Caco-2 (cell line): Measurements from ENCODE around the gene MANBA. TPM values are rescaled to one million over a fixed set of nuclear protein-coding genes. Genes with fewer than 3 reads are reported as not detected.
"Not testable (repeated sequence)": the region's sequence is repeated elsewhere in the genome, so short reads cannot be mapped to it uniquely, and the experiment has no call there.

Experiments used
- BruUV-seq: library from RNA; stranded (reverse); fragments of 400-500 nt; replicated peaks from 2 replicates; lab custom pipeline; 2021; lab: Mats Ljungman, UMichigan
- CTCF ChIA-PET: fragments of 300-600 bp; sonication (Branson Sonifier 250); formaldehyde crosslinking; loops from one replicate; lab custom pipeline; 2022; ENCODE audit warnings: antibody characterized with exemption; lab: Charles Lee
- POLR2A ChIA-PET: fragments of 300-600 bp; sonication (Branson Sonifier 250); formaldehyde crosslinking; loops from one replicate; lab custom pipeline; 2022; ENCODE audit warnings: antibody characterized with exemption; lab: Charles Lee
- DNase-seq, 2 experiments: peaks; one replicate each; pipeline versions ENCODE4 v3.0.0 to v3.0.0-alpha.2; 2020 to 2022
- H3K27me3 ChIP-seq: replicated peaks from 2 replicates; pipeline ENCODE4 v1.6.0; 2011; ENCODE audit warnings: low read length; ENCODE audit not compliant: control insufficient read depth, insufficient read depth
- H3K36me3 ChIP-seq: 2 replicates; pipeline ENCODE4 v1.5.1; 2011; ENCODE audit warnings: low read length; ENCODE audit not compliant: control insufficient read depth, insufficient read depth
- H3K4me1 ChIP-seq: fragments of 250-450 bp; sonication (Bioruptor Pico); 2 replicates; pipeline ENCODE4 v1.5.1; 2020; ENCODE audit warnings: mild to moderate bottlenecking
- H3K4me3 ChIP-seq: 2 replicates; pipeline ENCODE4 v1.5.1; 2011; ENCODE audit warnings: low read depth, mild to moderate bottlenecking, control low read depth, low read length
- H3K9me3 ChIP-seq: fragments of 250-450 bp; sonication (Bioruptor Pico); 2 replicates; pipeline ENCODE4 v1.5.1; 2020; ENCODE audit warnings: mild to moderate bottlenecking, moderate library complexity
- H3K27ac Mint-ChIP-seq: one replicate; pipeline ENCODE4 v1.8.0; 2022; ENCODE audit warnings: mixed read lengths; ENCODE audit not compliant: unreplicated experiment
- H3K27me3 Mint-ChIP-seq: one replicate; pipeline ENCODE4 v1.8.0; 2022; ENCODE audit warnings: mixed read lengths; ENCODE audit not compliant: insufficient read depth, unreplicated experiment
- H3K36me3 Mint-ChIP-seq: one replicate; pipeline ENCODE4 v1.8.0; 2022; ENCODE audit warnings: mild to moderate bottlenecking, mixed read lengths; ENCODE audit not compliant: insufficient read depth, unreplicated experiment
- H3K4me1 Mint-ChIP-seq: one replicate; pipeline ENCODE4 v1.8.0; 2022; ENCODE audit warnings: low read depth, mixed read lengths; ENCODE audit not compliant: unreplicated experiment
- H3K4me3 Mint-ChIP-seq: one replicate; pipeline ENCODE4 v1.8.0; 2022; ENCODE audit warnings: mild to moderate bottlenecking, moderate library complexity, mixed read lengths; ENCODE audit not compliant: unreplicated experiment
- H3K9me3 Mint-ChIP-seq: one replicate; pipeline ENCODE4 v1.8.0; 2022; ENCODE audit warnings: mixed read lengths; ENCODE audit not compliant: unreplicated experiment
- intact Hi-C: fragments of 100-400 bp; cut with micrococcal nuclease; formaldehyde crosslinking; loops from one replicate; pipeline ENCODE4 v1.10.0; 2022; ENCODE audit not compliant: unreplicated experiment
- total RNA-seq: library from RNA; stranded (reverse); gene quantifications from 2 replicates; pipeline ENCODE4 v1.2.3, GENCODE V29; 2022
- TF ChIP-seq, protein P1 (sequence below), 2 experiments: fragments of 200-600 bp in 1 of 2; IDR thresholded peaks; 1 replicate in 1 of 2; 2 replicates in 1 of 2; pipeline versions ENCODE4 v1.5.1 to v1.8.0; 2011 to 2022; ENCODE audit warnings: antibody characterized with exemption in 1 of 2, control low read depth in 1 of 2, inconsistent platforms in 1 of 2, low read depth in 1 of 2, low read length in 1 of 2, mild to moderate bottlenecking in 1 of 2, moderate library complexity in 1 of 2; ENCODE audit not compliant: insufficient read depth in 1 of 2, severe bottlenecking in 1 of 2, unreplicated experiment in 1 of 2

The MANBA gene
- total RNA-seq, 1 experiment from 2014 or later, result 53.5 TPM

GRCh38 chr4:102754044-102754443 lies 6.7 kb downstream of the MANBA start:
- intact Hi-C loops, result no loop called here
- Mint-ChIP-seq H3K27ac (no peak overlapping the region), H3K4me1 (peaks cover 12% of the 10 kb centered on the region), H3K27me3 (no peaks in the 10 kb centered on the region), H3K4me3 (no peak overlapping the region), H3K9me3 (no peaks in the 10 kb centered on the region), H3K36me3 (peaks cover 23% of the 10 kb centered on the region)
- Histone ChIP-seq H3K4me3 (no peak overlapping the region), H3K4me1 (peaks cover 7% of the 10 kb centered on the region), H3K36me3 (no peaks in the 10 kb centered on the region), H3K9me3 (no peaks in the 10 kb centered on the region; the same call in 1 of the 2 replicates), H3K27me3 (no peaks in the 10 kb centered on the region)
- POLR2A ChIA-PET, result no interaction called here
- no peak for DNase-seq
- TF ChIP-seq, protein P1, sequence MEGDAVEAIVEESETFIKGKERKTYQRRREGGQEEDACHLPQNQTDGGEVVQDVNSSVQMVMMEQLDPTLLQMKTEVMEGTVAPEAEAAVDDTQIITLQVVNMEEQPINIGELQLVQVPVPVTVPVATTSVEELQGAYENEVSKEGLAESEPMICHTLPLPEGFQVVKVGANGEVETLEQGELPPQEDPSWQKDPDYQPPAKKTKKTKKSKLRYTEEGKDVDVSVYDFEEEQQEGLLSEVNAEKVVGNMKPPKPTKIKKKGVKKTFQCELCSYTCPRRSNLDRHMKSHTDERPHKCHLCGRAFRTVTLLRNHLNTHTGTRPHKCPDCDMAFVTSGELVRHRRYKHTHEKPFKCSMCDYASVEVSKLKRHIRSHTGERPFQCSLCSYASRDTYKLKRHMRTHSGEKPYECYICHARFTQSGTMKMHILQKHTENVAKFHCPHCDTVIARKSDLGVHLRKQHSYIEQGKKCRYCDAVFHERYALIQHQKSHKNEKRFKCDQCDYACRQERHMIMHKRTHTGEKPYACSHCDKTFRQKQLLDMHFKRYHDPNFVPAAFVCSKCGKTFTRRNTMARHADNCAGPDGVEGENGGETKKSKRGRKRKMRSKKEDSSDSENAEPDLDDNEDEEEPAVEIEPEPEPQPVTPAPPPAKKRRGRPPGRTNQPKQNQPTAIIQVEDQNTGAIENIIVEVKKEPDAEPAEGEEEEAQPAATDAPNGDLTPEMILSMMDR (IDR thresholded peaks at IDR 0.05; ENCODE audit: insufficient read depth in 1 of 2, low read depth in 1 of 2, low read length in 1 of 2, severe bottlenecking in 1 of 2, unreplicated experiment in 1 of 2), result no peak
- CTCF ChIA-PET, result no interaction called here
- BruUV-seq, result no TSS peak

DNA sequence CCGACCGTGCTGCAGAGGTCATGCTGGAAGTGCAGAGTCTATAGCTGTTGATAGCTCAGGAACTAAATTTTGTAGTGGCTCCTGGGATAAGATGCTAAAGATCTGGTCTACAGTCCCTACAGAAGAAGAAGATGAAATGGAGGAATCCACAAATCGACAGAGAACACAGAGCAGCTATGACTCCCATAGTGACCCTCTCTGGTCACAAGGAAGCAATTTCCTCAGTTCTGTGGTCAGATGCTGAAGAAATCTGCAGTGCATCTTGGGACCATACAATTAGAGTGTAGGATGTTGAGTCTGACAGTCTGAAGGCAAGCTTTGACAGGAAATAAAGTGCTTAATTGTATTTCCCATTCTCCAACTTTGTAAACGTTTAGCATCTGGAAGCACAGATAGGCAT lies 8.8 kb downstream of the MANBA start:
- no peak overlapping the region for H3K27ac Mint-ChIP-seq
- H3K27me3 ChIP-seq, result no peaks in the 10 kb centered on the region
- TF ChIP-seq, protein P1 (IDR thresholded peaks at IDR 0.05; ENCODE audit: insufficient read depth in 1 of 2, low read depth in 1 of 2, low read length in 1 of 2, severe bottlenecking in 1 of 2, unreplicated experiment in 1 of 2), result no peak
- CTCF ChIA-PET, result no interaction called here
- no peaks in the 10 kb centered on the region for H3K9me3 Mint-ChIP-seq
- peaks cover 19% of the 10 kb centered on the region for H3K36me3 Mint-ChIP-seq
- H3K4me1 Mint-ChIP-seq, result no peaks in the 10 kb centered on the region
- H3K4me3 ChIP-seq, result no peak overlapping the region
- POLR2A ChIA-PET, result no interaction called here
- no peak overlapping the region for H3K4me3 Mint-ChIP-seq
- no peak for DNase-seq
- no TSS peak for BruUV-seq
- H3K4me1 ChIP-seq, result no peaks in the 10 kb centered on the region
- intact Hi-C loops, result no loop called here
- H3K36me3 ChIP-seq, result no peaks in the 10 kb centered on the region
- H3K9me3 ChIP-seq, result no peaks in the 10 kb centered on the region; the same call in 1 of the 2 replicates
- no peaks in the 10 kb centered on the region for H3K27me3 Mint-ChIP-seq

- H3K4me1 ChIP-seq, H3K4me3 ChIP-seq, BruUV-seq, H3K4me3 Mint-ChIP-seq, H3K27me3 ChIP-seq, H3K4me1 Mint-ChIP-seq, POLR2A ChIA-PET, intact Hi-C loops, DNase-seq, H3K36me3 ChIP-seq, CTCF ChIA-PET, H3K27me3 Mint-ChIP-seq, H3K27ac Mint-ChIP-seq, H3K9me3 ChIP-seq: not testable (repeated sequence)
- Mint-ChIP-seq H3K36me3 (peaks cover 15% of the 10 kb centered on the region), H3K9me3 (peaks cover 19% of the 10 kb centered on the region)
Measured at GRCh38 chr4:102743352-102743751, 17.4 kb downstream of the MANBA start.

GRCh38 chr4:102738802-102739201 lies 22.0 kb downstream of the MANBA start:
- CTCF ChIA-PET, H3K27me3 ChIP-seq, DNase-seq, POLR2A ChIA-PET, intact Hi-C loops, H3K4me3 Mint-ChIP-seq, H3K27ac Mint-ChIP-seq, BruUV-seq, H3K36me3 ChIP-seq, H3K4me3 ChIP-seq, H3K27me3 Mint-ChIP-seq, H3K9me3 ChIP-seq: not testable (repeated sequence)
- H3K36me3 Mint-ChIP-seq, result peaks cover 17% of the 10 kb centered on the region
- H3K4me1 ChIP-seq, result peaks cover 31% of the 10 kb centered on the region
- peaks cover 19% of the 10 kb centered on the region for H3K9me3 Mint-ChIP-seq
- H3K4me1 Mint-ChIP-seq, result peaks cover 16% of the 10 kb centered on the region
